SK-N-SH (cell line): ENCODE results near the gene MYCBP. TPM values are rescaled to one million over a fixed set of nuclear protein-coding genes. Genes with fewer than 3 reads are reported as not detected.
A peak's percentile ranks its signal among the peaks of the same experiment; 100 is the strongest.

ENCODE experiments used
- CTCF ChIA-PET: fragments of 300-600, 350-600 bp; formaldehyde crosslinking; extraction: SDS; loops from one replicate; lab custom pipeline; 2021; lab: Yijun Ruan, JAX
- POLR2A ChIA-PET: fragments of 350-600 bp; sonication (Branson Sonifier 250); formaldehyde crosslinking; extraction: SDS; loops from one replicate; lab custom pipeline; 2020; ENCODE audit warnings: antibody characterized with exemption, inconsistent platforms; lab: Yijun Ruan, JAX
- DNase-seq: peaks from one replicate; pipeline ENCODE4 v3.0.0; 2012
- H2AFZ ChIP-seq: fragments of 200-600 bp; sonication (generic); 2 replicates; pipeline ENCODE4 v1.8.1; 2016; ENCODE audit warnings: antibody characterized with exemption, mild to moderate bottlenecking, low read depth
- H3F3A ChIP-seq: fragments of 200-600 bp; sonication (generic); replicated peaks from 2 replicates; pipeline ENCODE3; 2016; ENCODE audit warnings: antibody characterized with exemption, mild to moderate bottlenecking; ENCODE audit not compliant: insufficient read depth
- H3K27ac ChIP-seq, 2 experiments: fragments of 200-500 bp in 1 of 2; fragments of 200-600 bp in 1 of 2; sonication (Bioruptor generic) in 1 of 2; sonication (generic), shearing (Covaris generic) in 1 of 2; 2 replicates each; pipeline versions ENCODE4 v1.5.1 to v1.6.1; 2014 to 2016; ENCODE audit warnings: low read depth in 2 of 2, inconsistent platforms in 1 of 2, low read length in 1 of 2, mild to moderate bottlenecking in 1 of 2, mixed read lengths in 1 of 2
- H3K27me3 ChIP-seq: fragments of 200-600 bp; sonication (generic), shearing (Covaris generic); 2 replicates; pipeline ENCODE4 v1.6.1; 2016; ENCODE audit warnings: mixed run types; ENCODE audit not compliant: insufficient read depth
- H3K36me3 ChIP-seq, 2 experiments: fragments of 200-500 bp in 1 of 2; fragments of 200-600 bp in 1 of 2; sonication (Bioruptor generic) in 1 of 2; sonication (generic) in 1 of 2; replicated peaks in 1 of 2; 2 replicates each; pipeline versions ENCODE3 to v1.5.1; 2014 to 2016; ENCODE audit warnings: low read length in 1 of 2, mild to moderate bottlenecking in 1 of 2; ENCODE audit not compliant: insufficient read depth in 2 of 2, control insufficient read depth in 1 of 2
- H3K4me1 ChIP-seq, 2 experiments: fragments of 200-500 bp in 1 of 2; fragments of 200-600 bp in 1 of 2; sonication (Bioruptor generic) in 1 of 2; sonication (generic), shearing (Covaris generic) in 1 of 2; 2 replicates each; pipeline versions ENCODE4 v1.5.1 to v1.6.1; 2014 to 2016; ENCODE audit warnings: low read depth in 1 of 2, low read length in 1 of 2, mixed run types in 1 of 2; ENCODE audit not compliant: insufficient read depth in 2 of 2, control insufficient read depth in 1 of 2
- H3K4me2 ChIP-seq: fragments of 200-600 bp; sonication (generic), shearing (Covaris generic); 2 replicates; pipeline ENCODE4 v1.6.1; 2017; ENCODE audit warnings: mixed run types
- H3K4me3 ChIP-seq, 2 experiments: fragments of 200-500 bp in 1 of 2; fragments of 200-600 bp in 1 of 2; sonication (Bioruptor generic) in 1 of 2; sonication (generic), shearing (Covaris generic) in 1 of 2; 2 replicates each; pipeline versions ENCODE4 v1.5.1 to v1.8.1; 2014 to 2016; ENCODE audit warnings: low read depth in 2 of 2, inconsistent platforms in 1 of 2, low read length in 1 of 2, mild to moderate bottlenecking in 1 of 2, mixed read lengths in 1 of 2, moderate library complexity in 1 of 2
- H3K79me2 ChIP-seq: fragments of 200-600 bp; sonication (generic); 2 replicates; pipeline ENCODE4 v1.8.1; 2017; ENCODE audit warnings: mild to moderate bottlenecking; ENCODE audit not compliant: insufficient read depth
- H3K9ac ChIP-seq: fragments of 200-600 bp; sonication (generic); 2 replicates; pipeline ENCODE4 v1.6.1; 2017; ENCODE audit warnings: mixed run types
- H3K9me2 ChIP-seq: fragments of 200-600 bp; sonication (generic); 2 replicates; pipeline ENCODE4 v1.6.1; 2017; ENCODE audit warnings: mixed run types
- H3K9me3 ChIP-seq: fragments of 200-600 bp; sonication (generic); 2 replicates; pipeline ENCODE4 v1.6.1; 2017; ENCODE audit warnings: mixed run types, mild to moderate bottlenecking, moderate library complexity
- H4K20me1 ChIP-seq: fragments of 200-600 bp; sonication (generic); 2 replicates; pipeline ENCODE4 v1.6.1; 2017; ENCODE audit warnings: mild to moderate bottlenecking, mixed run types; ENCODE audit not compliant: insufficient read depth
- CHD2 ChIP-seq: fragments of 150-350 bp; IDR thresholded peaks from 2 replicates; pipeline ENCODE4 v1.6.1; 2018; ENCODE audit warnings: low read length; ENCODE audit not compliant: partially characterized antibody
- ELF1 ChIP-seq: IDR thresholded peaks from 2 replicates; pipeline ENCODE4 v1.4.0; 2012
- EZH2phosphoT487 ChIP-seq: fragments of 200-600 bp; sonication (generic); IDR thresholded peaks from 2 replicates; pipeline ENCODE4 v1.6.1; 2017; ENCODE audit warnings: low read depth, mixed run types, mild to moderate bottlenecking, antibody characterized with exemption, moderate library complexity, borderline replicate concordance
- FOSL2 ChIP-seq: IDR thresholded peaks from 2 replicates; pipeline ENCODE4 v1.4.0; 2012; ENCODE audit warnings: low read depth, mild to moderate bottlenecking, moderate library complexity, borderline replicate concordance
- FOXM1 ChIP-seq: IDR thresholded peaks from 2 replicates; pipeline ENCODE4 v1.4.0; 2012; ENCODE audit warnings: low read depth, mild to moderate bottlenecking
- GATA2 ChIP-seq: sonication (generic); formaldehyde crosslinking; IDR thresholded peaks from 2 replicates; pipeline ENCODE4 v1.5.0; 2020; ENCODE audit warnings: mild to moderate bottlenecking, missing genetic modification reagents
- MEF2A ChIP-seq: IDR thresholded peaks from 2 replicates; pipeline ENCODE4 v1.4.0; 2012; ENCODE audit warnings: low read depth, borderline replicate concordance
- MXI1 ChIP-seq: IDR thresholded peaks from 2 replicates; pipeline ENCODE4 v1.6.1; 2012; ENCODE audit warnings: mild to moderate bottlenecking, low read depth, low read length, improper control_type of control experiment
- NRF1 ChIP-seq: IDR thresholded peaks from 2 replicates; pipeline ENCODE4 v1.6.1; 2012; ENCODE audit warnings: low read depth, mild to moderate bottlenecking, low read length
- POLR2AphosphoS5 ChIP-seq: IDR thresholded peaks from 2 replicates; pipeline ENCODE4 v1.6.1; 2012; ENCODE audit warnings: low read depth, low read length
- RAD21 ChIP-seq: IDR thresholded peaks from 2 replicates; pipeline ENCODE4 v1.6.1; 2012; ENCODE audit warnings: mild to moderate bottlenecking, low read length
- RCOR1 ChIP-seq: fragments of 150-350 bp; IDR thresholded peaks from 2 replicates; pipeline ENCODE4 v1.6.1; 2017; ENCODE audit warnings: antibody characterized with exemption, low read length
- RFX5 ChIP-seq: IDR thresholded peaks from 2 replicates; pipeline ENCODE4 v1.6.1; 2012; ENCODE audit warnings: mild to moderate bottlenecking, improper control_type of control experiment, low read length
- SIN3A ChIP-seq: IDR thresholded peaks from 2 replicates; pipeline ENCODE4 v1.6.1; 2012; ENCODE audit warnings: low read depth, mild to moderate bottlenecking, low read length, moderate library complexity, borderline replicate concordance
- SMC3 ChIP-seq: IDR thresholded peaks from 2 replicates; pipeline ENCODE4 v1.6.1; 2012; ENCODE audit warnings: low read depth, low read length, improper control_type of control experiment
- TAF1 ChIP-seq: IDR thresholded peaks from 2 replicates; pipeline ENCODE4 v1.6.1; 2012; ENCODE audit warnings: low read depth, mild to moderate bottlenecking, low read length, moderate library complexity, borderline replicate concordance
- TCF12 ChIP-seq: IDR thresholded peaks from 2 replicates; pipeline ENCODE4 v1.4.0; 2012
- YY1 ChIP-seq: IDR thresholded peaks from 2 replicates; pipeline ENCODE4 v1.4.0; 2012; ENCODE audit warnings: low read depth, mild to moderate bottlenecking
- WGBS: methylation state at CpG from one replicate; pipeline ENCODE4 v1.1.6; 2017; ENCODE audit warnings: low lambda C conversion rate; 5-methylcytosine and 5-hydroxymethylcytosine counted together
- polyA plus RNA-seq, 3 experiments: library from polyadenylated mRNA; depleted of rRNA; stranded (reverse); fragments of >200 nt; gene quantifications; 2 replicates each; pipeline ENCODE4 v1.2.3, GENCODE V29; 2012
- TF ChIP-seq, protein P1 (sequence below): IDR thresholded peaks from 2 replicates; pipeline ENCODE4 v1.6.1; 2012; ENCODE audit warnings: mild to moderate bottlenecking, low read depth, low read length, moderate library complexity
- TF ChIP-seq, protein P2 (sequence below): IDR thresholded peaks from 2 replicates; pipeline ENCODE4; 2012

MYCBP gene
- polyA plus RNA-seq, 1 of the 3 experiments (the other 2 are of a cell fraction) = 16.0 TPM

DNA sequence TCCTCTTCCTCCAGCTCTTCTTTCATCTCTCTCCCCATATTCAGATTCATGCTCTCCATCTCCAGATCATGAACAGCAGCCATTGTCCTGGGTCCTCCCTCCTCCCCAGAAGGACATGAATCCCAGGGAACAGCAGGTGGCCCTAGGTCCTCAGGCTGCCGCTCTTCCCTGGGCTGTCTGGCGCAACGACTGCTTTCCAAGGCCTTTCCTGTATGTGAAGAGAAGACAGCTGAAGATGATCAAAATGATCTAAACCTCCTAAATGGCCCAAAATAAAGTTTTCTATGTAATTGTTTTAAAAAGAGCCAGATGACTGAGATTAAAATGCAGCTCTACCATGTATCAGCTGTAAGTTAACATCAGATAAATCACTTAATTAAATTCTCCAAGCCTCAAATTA is 46.0 kb upstream of the MYCBP start:
- peak; percentile 64 for DNase-seq
- POLR2A ChIA-PET = no interaction called here
- CTCF ChIA-PET = interaction anchor here (0.7 to 1.9 kb wide), 7 partner anchors 11 to 346 kb away, joined by 3 to 9 read pairs (median 4); no protein-coding TSS in a partner anchor

DNA sequence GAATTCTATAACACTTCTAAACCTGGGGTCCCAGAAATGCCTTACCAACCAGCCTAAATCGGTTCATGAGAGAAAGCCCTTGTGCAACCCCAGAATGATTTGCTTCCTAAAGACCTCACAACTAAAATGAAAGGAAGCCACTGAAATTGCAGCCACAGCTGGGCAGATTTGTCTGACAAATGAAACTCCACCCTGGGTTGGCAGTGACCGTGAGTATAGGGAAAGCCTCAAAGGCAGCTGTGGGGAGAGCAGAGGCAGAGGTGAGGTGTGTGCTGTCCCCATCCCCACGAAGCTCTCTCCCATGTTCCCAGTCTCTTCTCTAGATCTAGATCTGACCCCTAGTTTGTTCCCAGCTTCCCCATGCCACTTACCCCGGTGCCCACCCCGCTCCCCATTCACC is 45.4 kb upstream of the MYCBP start:
- no peak overlapping the region for H3K9ac ChIP-seq
- no peaks in the 10 kb centered on the region for H3K36me3 ChIP-seq
- ChIA-PET CTCF (interaction anchor here (0.9 to 1.9 kb wide), 6 partner anchors 11 to 347 kb away, joined by 3 to 9 read pairs (median 4); no protein-coding TSS in a partner anchor), POLR2A (no interaction called here)
- H3K9me3 ChIP-seq = no peaks in the 10 kb centered on the region
- no peak for TF ChIP-seq MXI1
- TF ChIP-seq CHD2 = no peak
- no peak for TF ChIP-seq YY1
- TF ChIP-seq, protein P1, sequence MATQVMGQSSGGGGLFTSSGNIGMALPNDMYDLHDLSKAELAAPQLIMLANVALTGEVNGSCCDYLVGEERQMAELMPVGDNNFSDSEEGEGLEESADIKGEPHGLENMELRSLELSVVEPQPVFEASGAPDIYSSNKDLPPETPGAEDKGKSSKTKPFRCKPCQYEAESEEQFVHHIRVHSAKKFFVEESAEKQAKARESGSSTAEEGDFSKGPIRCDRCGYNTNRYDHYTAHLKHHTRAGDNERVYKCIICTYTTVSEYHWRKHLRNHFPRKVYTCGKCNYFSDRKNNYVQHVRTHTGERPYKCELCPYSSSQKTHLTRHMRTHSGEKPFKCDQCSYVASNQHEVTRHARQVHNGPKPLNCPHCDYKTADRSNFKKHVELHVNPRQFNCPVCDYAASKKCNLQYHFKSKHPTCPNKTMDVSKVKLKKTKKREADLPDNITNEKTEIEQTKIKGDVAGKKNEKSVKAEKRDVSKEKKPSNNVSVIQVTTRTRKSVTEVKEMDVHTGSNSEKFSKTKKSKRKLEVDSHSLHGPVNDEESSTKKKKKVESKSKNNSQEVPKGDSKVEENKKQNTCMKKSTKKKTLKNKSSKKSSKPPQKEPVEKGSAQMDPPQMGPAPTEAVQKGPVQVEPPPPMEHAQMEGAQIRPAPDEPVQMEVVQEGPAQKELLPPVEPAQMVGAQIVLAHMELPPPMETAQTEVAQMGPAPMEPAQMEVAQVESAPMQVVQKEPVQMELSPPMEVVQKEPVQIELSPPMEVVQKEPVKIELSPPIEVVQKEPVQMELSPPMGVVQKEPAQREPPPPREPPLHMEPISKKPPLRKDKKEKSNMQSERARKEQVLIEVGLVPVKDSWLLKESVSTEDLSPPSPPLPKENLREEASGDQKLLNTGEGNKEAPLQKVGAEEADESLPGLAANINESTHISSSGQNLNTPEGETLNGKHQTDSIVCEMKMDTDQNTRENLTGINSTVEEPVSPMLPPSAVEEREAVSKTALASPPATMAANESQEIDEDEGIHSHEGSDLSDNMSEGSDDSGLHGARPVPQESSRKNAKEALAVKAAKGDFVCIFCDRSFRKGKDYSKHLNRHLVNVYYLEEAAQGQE = no peak
- no peak for TF ChIP-seq MEF2A
- TF ChIP-seq RFX5 = no peak
- TF ChIP-seq EZH2phosphoT487 = no peak
- TF ChIP-seq ELF1 = no peak
- no peak for TF ChIP-seq TAF1
- TF ChIP-seq FOXM1 = no peak
- TF ChIP-seq NRF1 = no peak
- no peak for TF ChIP-seq FOSL2
- no peak for TF ChIP-seq SMC3
- TF ChIP-seq SIN3A = no peak
- TF ChIP-seq, protein P2, sequence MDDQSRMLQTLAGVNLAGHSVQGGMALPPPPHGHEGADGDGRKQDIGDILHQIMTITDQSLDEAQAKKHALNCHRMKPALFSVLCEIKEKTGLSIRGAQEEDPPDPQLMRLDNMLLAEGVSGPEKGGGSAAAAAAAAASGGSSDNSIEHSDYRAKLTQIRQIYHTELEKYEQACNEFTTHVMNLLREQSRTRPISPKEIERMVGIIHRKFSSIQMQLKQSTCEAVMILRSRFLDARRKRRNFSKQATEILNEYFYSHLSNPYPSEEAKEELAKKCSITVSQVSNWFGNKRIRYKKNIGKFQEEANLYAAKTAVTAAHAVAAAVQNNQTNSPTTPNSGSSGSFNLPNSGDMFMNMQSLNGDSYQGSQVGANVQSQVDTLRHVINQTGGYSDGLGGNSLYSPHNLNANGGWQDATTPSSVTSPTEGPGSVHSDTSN = no peak
- no peaks in the 10 kb centered on the region for H3K27me3 ChIP-seq
- H3K79me2 ChIP-seq = no peaks in the 10 kb centered on the region
- H2AFZ ChIP-seq = no peak overlapping the region
- H3K4me2 ChIP-seq = no peak overlapping the region
- H3K4me3 ChIP-seq = no peak overlapping the region
- no peaks in the 10 kb centered on the region for H4K20me1 ChIP-seq
- no peaks in the 10 kb centered on the region for H3F3A ChIP-seq
- DNase-seq = no peak
- WGBS = 76% methylated on average over 5 of the region's 5 CpGs
- H3K4me1 ChIP-seq = peaks cover 0 to 8% of the 10 kb centered on the region in 2 experiments; a peak in 1 of 4 replicates
- H3K27ac ChIP-seq = no peak overlapping the region
- no peaks in the 10 kb centered on the region for H3K9me2 ChIP-seq

More for the DNA sequence above, 46.0 kb upstream of the MYCBP start:
- 0 out of 2 replicates have a peak, but pooled peaks have one; percentile 24 for TF ChIP-seq SMC3
- peak; percentile 61 for TF ChIP-seq GATA2 (CRISPR knock-in tag)
- 0 out of 2 replicates have a peak, but pooled peaks have one; percentile 15 for TF ChIP-seq RCOR1
- no peak for TF ChIP-seq TCF12
- peak; percentile 14; the same call in 1 of the 2 replicates for TF ChIP-seq POLR2AphosphoS5
- peak; percentile 67 for TF ChIP-seq RAD21
- Histone ChIP-seq H3K4me3 (no peak overlapping the region), H3K4me1 (peaks cover 0 to 8% of the 10 kb centered on the region in 2 experiments; a peak in 1 of 4 replicates), H3K9me3 (no peaks in the 10 kb centered on the region), H3K27ac (no peak overlapping the region; a peak in 1 of 4 replicates), H3K9me2 (no peaks in the 10 kb centered on the region), H3F3A (no peaks in the 10 kb centered on the region), H3K4me2 (no peak overlapping the region), H3K79me2 (no peaks in the 10 kb centered on the region), H2AFZ (no peak overlapping the region), H3K9ac (no peak overlapping the region), H3K27me3 (no peaks in the 10 kb centered on the region), H4K20me1 (no peaks in the 10 kb centered on the region), H3K36me3 (no peaks in the 10 kb centered on the region)
- WGBS = 43% methylated on average over 3 of the region's 3 CpGs
